Neutrophil (primary cell): ENCODE results near the gene ERN1.

Source experiments
- H3K27ac ChIP-seq: fragments of 200-600 bp; sonication (generic); 2 replicates; pipeline ENCODE4 v1.5.1; 2016; ENCODE audit warnings: mild to moderate bottlenecking, moderate library complexity
- H3K27me3 ChIP-seq: fragments of 200-600 bp; sonication (generic); 2 replicates; pipeline ENCODE4 v1.6.0; 2016; ENCODE audit warnings: mild to moderate bottlenecking
- H3K36me3 ChIP-seq: fragments of 200-600 bp; sonication (generic); 2 replicates; pipeline ENCODE4 v1.5.1; 2017
- H3K4me1 ChIP-seq, 2 experiments: fragments of 200-600 bp in 1 of 2; sonication (generic) in 1 of 2; 1 replicate in 1 of 2; 2 replicates in 1 of 2; pipeline versions ENCODE4 v1.5.1 to v1.6.1; 2013 to 2016; ENCODE audit warnings: low read depth in 1 of 2, low read length in 1 of 2, mild to moderate bottlenecking in 1 of 2, moderate library complexity in 1 of 2; ENCODE audit not compliant: control insufficient read depth in 1 of 2, insufficient read depth in 1 of 2
- H3K4me3 ChIP-seq, 2 experiments: fragments of 200-600 bp in 1 of 2; sonication (generic) in 1 of 2; 1 replicate in 1 of 2; 2 replicates in 1 of 2; pipeline ENCODE4 v1.5.1; 2013 to 2016; ENCODE audit warnings: low read depth in 1 of 2, low read length in 1 of 2, mild to moderate bottlenecking in 1 of 2, moderate library complexity in 1 of 2
- H3K9me3 ChIP-seq: fragments of 200-600 bp; sonication (generic); 2 replicates; pipeline ENCODE4 v1.5.1; 2016
- CTCF ChIP-seq: fragments of 200-600 bp; sonication (generic); IDR thresholded peaks from 2 replicates; pipeline ENCODE4 v1.5.1; 2016; ENCODE audit warnings: antibody characterized with exemption

ERN1 gene

GRCh38 chr17:64040206-64040605 lies 89.7 kb downstream of the ERN1 start:
- no peaks in the 10 kb centered on the region for H3K27me3 ChIP-seq
- no peak overlapping the region for H3K4me3 ChIP-seq
- TF ChIP-seq CTCF = no peak
- no peak overlapping the region for H3K27ac ChIP-seq
- H3K9me3 ChIP-seq = no peaks in the 10 kb centered on the region
- peaks cover 60% of the 10 kb centered on the region for H3K36me3 ChIP-seq
- H3K4me1 ChIP-seq = no peaks in the 10 kb centered on the region

- H3K9me3 ChIP-seq = no peaks in the 10 kb centered on the region
- H3K36me3 ChIP-seq = peaks cover 49% of the 10 kb centered on the region
- no peaks in the 10 kb centered on the region for H3K4me1 ChIP-seq
- H3K27me3 ChIP-seq = no peaks in the 10 kb centered on the region
- no peak overlapping the region for H3K4me3 ChIP-seq
- no peak for TF ChIP-seq CTCF
- H3K27ac ChIP-seq = no peak overlapping the region
Observed at GRCh38 chr17:64039106-64039400, 90.9 kb downstream of the ERN1 start.

DNA sequence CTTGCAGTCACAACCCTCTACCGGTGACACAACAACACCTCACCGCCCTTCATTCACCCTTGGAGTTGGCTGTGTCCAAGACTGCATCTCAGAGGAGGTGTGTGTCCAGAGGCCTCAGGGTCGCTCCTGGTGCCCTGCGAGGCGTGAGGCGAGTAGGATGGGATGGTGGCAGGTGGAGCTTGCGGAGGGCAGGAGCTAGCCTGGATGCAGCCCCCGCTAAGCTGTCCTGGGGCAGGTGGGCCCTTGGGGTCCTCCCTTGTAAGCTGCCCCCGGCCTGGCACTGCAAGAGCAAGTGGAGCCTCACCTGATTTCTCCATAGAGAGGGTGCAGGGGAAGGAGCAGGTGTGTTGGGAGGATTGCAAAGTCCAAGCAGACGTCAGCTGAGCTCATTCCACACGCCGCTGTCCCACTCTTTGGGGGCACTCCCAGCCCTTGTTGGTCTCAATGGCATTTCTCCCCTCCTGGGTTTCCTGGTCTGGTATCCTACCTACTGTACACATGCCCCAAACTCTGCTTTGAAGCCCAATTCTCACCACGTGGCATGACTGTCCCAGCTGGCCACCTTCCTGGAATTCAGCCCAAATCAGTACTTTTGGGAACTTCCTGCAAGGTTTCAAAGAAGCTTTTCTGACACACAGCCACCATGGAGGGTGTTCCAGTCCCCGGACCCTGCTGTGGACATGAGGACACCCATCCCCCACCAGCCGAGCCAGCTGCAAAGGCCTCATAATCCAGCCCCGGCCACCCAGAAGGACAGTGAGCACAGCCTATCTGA lies 91.4 kb downstream of the ERN1 start:
- no peak for TF ChIP-seq CTCF
- Histone ChIP-seq H3K4me3 (no peak overlapping the region), H3K27ac (no peak overlapping the region), H3K9me3 (no peaks in the 10 kb centered on the region), H3K27me3 (no peaks in the 10 kb centered on the region), H3K36me3 (peaks cover 44% of the 10 kb centered on the region), H3K4me1 (no peaks in the 10 kb centered on the region)

- Histone ChIP-seq H3K27me3 (no peaks in the 10 kb centered on the region), H3K4me1 (no peaks in the 10 kb centered on the region), H3K36me3 (peaks cover 36% of the 10 kb centered on the region), H3K27ac (no peak overlapping the region), H3K4me3 (no peak overlapping the region), H3K9me3 (no peaks in the 10 kb centered on the region)
- TF ChIP-seq CTCF = no peak
Observed at GRCh38 chr17:64037802-64038201, 92.1 kb downstream of the ERN1 start.

GRCh38 chr17:64037180-64037579 lies 92.8 kb downstream of the ERN1 start:
- no peak overlapping the region for H3K27ac ChIP-seq
- H3K9me3 ChIP-seq = no peaks in the 10 kb centered on the region
- no peaks in the 10 kb centered on the region for H3K27me3 ChIP-seq
- H3K4me1 ChIP-seq = no peaks in the 10 kb centered on the region
- H3K4me3 ChIP-seq = no peak overlapping the region
- TF ChIP-seq CTCF = no peak
- peaks cover 30% of the 10 kb centered on the region for H3K36me3 ChIP-seq
